H1 (cell line): ENCODE results near the gene CDC42EP4. TPM values are rescaled to one million over a fixed set of nuclear protein-coding genes. Genes with fewer than 3 reads are reported as not detected.

Experiments used
- CTCF ChIA-PET: fragments of 300-600 bp; sonication (Branson Sonifier 250); formaldehyde crosslinking; loops from one replicate; lab custom pipeline; 2021; ENCODE audit not compliant: partially characterized antibody; lab: Charles Lee
- POLR2A ChIA-PET: fragments of 300-600 bp; sonication (Branson Sonifier 250); formaldehyde crosslinking; loops from one replicate; lab custom pipeline; 2021; ENCODE audit warnings: inconsistent platforms; ENCODE audit not compliant: partially characterized antibody; lab: Charles Lee
- DNase-seq, 2 experiments: peaks; one replicate each; pipeline versions ENCODE4 v3.0.0 to v3.0.0-alpha.2; 2010 to 2022; ENCODE audit warnings: low spot score in 2 of 2, low read depth in 1 of 2, mixed read lengths in 1 of 2
- FAIRE-seq: peaks from 2 replicates; lab custom pipeline; 2011; peaks lifted over from hg19 to GRCh38; lab: Jason Lieb, UNC
- H2AFZ ChIP-seq: 2 replicates; pipeline ENCODE4 v1.8.1; 2012; ENCODE audit warnings: low read length, inconsistent platforms
- H2AK5ac ChIP-seq: 2 replicates; pipeline ENCODE4 v1.6.1; 2013; ENCODE audit warnings: low read depth, low read length
- H2BK120ac ChIP-seq: replicated peaks from 2 replicates; pipeline ENCODE3; 2013; ENCODE audit warnings: low read depth, low read length, inconsistent platforms
- H2BK12ac ChIP-seq: 2 replicates; pipeline ENCODE4 v1.6.1; 2013; ENCODE audit warnings: low read depth, low read length
- H2BK15ac ChIP-seq: 2 replicates; pipeline ENCODE4 v1.6.1; 2013; ENCODE audit warnings: low read length
- H2BK20ac ChIP-seq: 2 replicates; pipeline ENCODE4 v1.6.1; 2013; ENCODE audit warnings: low read length
- H2BK5ac ChIP-seq: 2 replicates; pipeline ENCODE4 v1.6.1; 2013; ENCODE audit warnings: low read depth, low read length
- H3K14ac ChIP-seq: 2 replicates; pipeline ENCODE4 v1.6.1; 2013; ENCODE audit warnings: inconsistent platforms; ENCODE audit not compliant: insufficient read length
- H3K18ac ChIP-seq: 2 replicates; pipeline ENCODE4 v1.6.1; 2013; ENCODE audit warnings: low read length; ENCODE audit errors: extremely low read depth
- H3K23ac ChIP-seq: 2 replicates; pipeline ENCODE4 v1.6.1; 2013; ENCODE audit warnings: inconsistent platforms; ENCODE audit not compliant: insufficient read length
- H3K23me2 ChIP-seq: 2 replicates; pipeline ENCODE4 v1.6.1; 2013; ENCODE audit warnings: low read depth, low read length
- H3K27ac ChIP-seq: 2 replicates; pipeline ENCODE4 v1.6.1; 2011; ENCODE audit warnings: low read depth, low read length, inconsistent platforms
- H3K27me3 ChIP-seq, 4 experiments: replicated peaks in 1 of 4; 1 replicate in 1 of 4; 2 replicates in 3 of 4; pipeline versions ENCODE4 v1.6.1 to v1.8.1; 2011 to 2013; ENCODE audit warnings: low read length in 3 of 4, mild to moderate bottlenecking in 3 of 4, inconsistent platforms in 2 of 4, mixed read lengths in 2 of 4, moderate library complexity in 1 of 4; ENCODE audit not compliant: control insufficient read depth in 3 of 4, insufficient read depth in 3 of 4; ENCODE audit errors: extremely low read depth in 1 of 4
- H3K36me3 ChIP-seq, 4 experiments: 2 replicates each; pipeline versions ENCODE4 v1.6.1 to v1.8.1; 2011 to 2013; ENCODE audit warnings: mild to moderate bottlenecking in 4 of 4, low read length in 3 of 4, moderate library complexity in 2 of 4, control low read depth in 1 of 4, inconsistent platforms in 1 of 4; ENCODE audit not compliant: insufficient read depth in 4 of 4, control insufficient read depth in 2 of 4
- H3K4ac ChIP-seq: replicated peaks from 2 replicates; pipeline ENCODE3; 2013; ENCODE audit warnings: low read length, low read depth, mixed read lengths, inconsistent platforms; ENCODE audit not compliant: insufficient read length
- H3K4me1 ChIP-seq, 4 experiments: replicated peaks in 1 of 4; 1 replicate in 1 of 4; 2 replicates in 3 of 4; pipeline versions ENCODE4 v1.6.1 to v1.8.1; 2011 to 2013; ENCODE audit warnings: low read length in 3 of 4, inconsistent platforms in 2 of 4, mixed read lengths in 1 of 4; ENCODE audit not compliant: insufficient read depth in 4 of 4, control insufficient read depth in 3 of 4
- H3K4me2 ChIP-seq, 2 experiments: 2 replicates each; pipeline versions ENCODE4 v1.6.1 to v1.8.1; 2011 to 2013; ENCODE audit warnings: low read depth in 2 of 2, low read length in 2 of 2, control low read depth in 1 of 2, inconsistent platforms in 1 of 2, mild to moderate bottlenecking in 1 of 2; ENCODE audit not compliant: insufficient read depth in 1 of 2
- H3K4me3 ChIP-seq, 4 experiments: fragments of 200-600, 300-600 bp in 1 of 4; sonication (generic), shearing (Covaris generic), sonication (Bioruptor Twin) in 1 of 4; 2 replicates each; pipeline versions ENCODE4 v1.5.1 to v1.8.1; 2011 to 2016; ENCODE audit warnings: low read length in 4 of 4, low read depth in 3 of 4, control low read depth in 2 of 4, inconsistent platforms in 2 of 4, mild to moderate bottlenecking in 2 of 4, mixed read lengths in 1 of 4, moderate library complexity in 1 of 4; ENCODE audit not compliant: insufficient read depth in 2 of 4; ENCODE audit errors: extremely low read depth in 1 of 4
- H3K56ac ChIP-seq: replicated peaks from 2 replicates; pipeline ENCODE3; 2013; ENCODE audit warnings: low read depth, mild to moderate bottlenecking, mixed read lengths, low read length, inconsistent platforms; ENCODE audit not compliant: insufficient read length
- H3K79me1 ChIP-seq: 2 replicates; pipeline ENCODE4 v1.6.1; 2013; ENCODE audit warnings: low read depth, low read length, control low read depth
- H3K79me2 ChIP-seq, 2 experiments: 2 replicates each; pipeline versions ENCODE4 v1.6.1 to v1.8.1; 2012 to 2013; ENCODE audit warnings: low read length in 2 of 2, mild to moderate bottlenecking in 2 of 2, inconsistent platforms in 1 of 2; ENCODE audit not compliant: insufficient read depth in 2 of 2, control insufficient read depth in 1 of 2
- H3K9ac ChIP-seq, 4 experiments: replicated peaks in 1 of 4; 1 replicate in 1 of 4; 2 replicates in 3 of 4; pipeline versions ENCODE4 v1.6.1 to v1.8.1; 2011 to 2013; ENCODE audit warnings: low read depth in 3 of 4, low read length in 3 of 4, control low read depth in 2 of 4, mild to moderate bottlenecking in 2 of 4, moderate library complexity in 2 of 4, inconsistent platforms in 1 of 4; ENCODE audit errors: extremely low read depth in 1 of 4
- H3K9me3 ChIP-seq, 2 experiments: 2 replicates each; pipeline versions ENCODE4 v1.6.1 to v1.8.1; 2012 to 2013; ENCODE audit warnings: mild to moderate bottlenecking in 2 of 2, moderate library complexity in 2 of 2, control low read depth in 1 of 2, inconsistent platforms in 1 of 2, low read depth in 1 of 2, low read length in 1 of 2, mixed read lengths in 1 of 2; ENCODE audit not compliant: insufficient read depth in 2 of 2
- H4K20me1 ChIP-seq, 2 experiments: replicated peaks in 1 of 2; 2 replicates each; pipeline versions ENCODE3 to v1.8.1; 2011 to 2013; ENCODE audit warnings: inconsistent platforms in 2 of 2, low read length in 2 of 2, mild to moderate bottlenecking in 1 of 2; ENCODE audit not compliant: insufficient read depth in 2 of 2, control insufficient read depth in 1 of 2
- H4K5ac ChIP-seq: 2 replicates; pipeline ENCODE4 v1.6.1; 2013; ENCODE audit warnings: low read length, low read depth, mixed read lengths, inconsistent platforms; ENCODE audit not compliant: insufficient read length
- H4K8ac ChIP-seq: 2 replicates; pipeline ENCODE4 v1.8.0; 2013; ENCODE audit warnings: mild to moderate bottlenecking, moderate library complexity, low read length, inconsistent platforms; ENCODE audit not compliant: insufficient read depth; ENCODE audit errors: extremely low read depth
- H4K91ac ChIP-seq: replicated peaks from 2 replicates; pipeline ENCODE3; 2013; ENCODE audit warnings: low read length, mixed read lengths, inconsistent platforms; ENCODE audit not compliant: insufficient read length
- BACH1 ChIP-seq: IDR thresholded peaks from 2 replicates; pipeline ENCODE4 v1.6.1; 2012; ENCODE audit warnings: low read length, improper control_type of control experiment
- BRCA1 ChIP-seq: IDR thresholded peaks from 2 replicates; pipeline ENCODE4 v1.6.1; 2012; ENCODE audit warnings: low read depth, low read length, improper control_type of control experiment
- CEBPB ChIP-seq: IDR thresholded peaks from 2 replicates; pipeline ENCODE4 v1.6.1; 2012; ENCODE audit warnings: low read depth, low read length
- CHD2 ChIP-seq: IDR thresholded peaks from 2 replicates; pipeline ENCODE4 v1.6.1; 2012; ENCODE audit warnings: low read length, improper control_type of control experiment
- FOSL1 ChIP-seq: IDR thresholded peaks from 2 replicates; pipeline ENCODE4 v1.6.1; 2011; ENCODE audit warnings: mild to moderate bottlenecking, low read depth, low read length, moderate library complexity; ENCODE audit not compliant: insufficient read depth
- KDM5A ChIP-seq: fragments of 200-600 bp; IDR thresholded peaks from 2 replicates; pipeline ENCODE4 v1.7.1; 2012; ENCODE audit warnings: mild to moderate bottlenecking, low read length, inconsistent platforms, mixed read lengths
- NRF1 ChIP-seq: IDR thresholded peaks from 2 replicates; pipeline ENCODE4 v1.6.1; 2011; ENCODE audit warnings: mild to moderate bottlenecking, low read depth, low read length, improper control_type of control experiment
- PHF8 ChIP-seq: fragments of 200-600 bp; sonication (generic); conservative IDR thresholded peaks from 2 replicates; pipeline ENCODE4 v1.7.1; 2012; ENCODE audit warnings: low read depth, mild to moderate bottlenecking, inconsistent platforms, low read length, moderate library complexity
- POLR2A ChIP-seq, 2 experiments: IDR thresholded peaks; 1 replicate in 1 of 2; 2 replicates in 1 of 2; pipeline ENCODE4 v1.6.1; 2011; ENCODE audit warnings: low read depth in 2 of 2, low read length in 2 of 2, mild to moderate bottlenecking in 2 of 2; ENCODE audit errors: control extremely low read depth in 1 of 2
- POU5F1 ChIP-seq: IDR thresholded peaks from 2 replicates; pipeline ENCODE4 v1.6.1; 2011; ENCODE audit warnings: low read depth, mild to moderate bottlenecking, low read length, moderate library complexity
- SUZ12 ChIP-seq: fragments of 200-600 bp; sonication (generic); IDR thresholded peaks from 2 replicates; pipeline ENCODE4 v1.6.1; 2012; ENCODE audit warnings: mild to moderate bottlenecking, inconsistent platforms, low read length, moderate library complexity, mixed read lengths
- TAF7 ChIP-seq: optimal IDR thresholded peaks from 2 replicates; pipeline ENCODE3; 2011; ENCODE audit warnings: low read depth, mild to moderate bottlenecking, inconsistent platforms, low read length, moderate library complexity, borderline replicate concordance
- YY1 ChIP-seq: IDR thresholded peaks from 2 replicates; pipeline ENCODE4 v1.6.1; 2011; ENCODE audit warnings: low read depth, mild to moderate bottlenecking, low read length
- ZNF274 ChIP-seq: IDR thresholded peaks from 2 replicates; pipeline ENCODE4 v1.7.0; 2012; ENCODE audit warnings: low read length, borderline replicate concordance; ENCODE audit errors: extremely low read depth
- WGBS, 2 experiments: shearing (Covaris generic) in 1 of 2; methylation state at CpG; one replicate each; pipeline versions ENCODE4 v1.1.6 to v1.1.7; 2013 to 2015; ENCODE audit warnings: low lambda C conversion rate in 2 of 2, mixed read lengths in 2 of 2, inconsistent platforms in 1 of 2, low coverage in 1 of 2, missing lambda C conversion rate in 1 of 2; ENCODE audit not compliant: insufficient replicate concordance in 2 of 2, insufficient coverage in 1 of 2, insufficient read length in 1 of 2; ENCODE audit errors: extremely low coverage in 1 of 2, missing lambda C conversion rate in 1 of 2; 5-methylcytosine and 5-hydroxymethylcytosine counted together
- polyA plus RNA-seq, 7 experiments: library from polyadenylated mRNA; depleted of rRNA in 3 of 7; stranded (reverse) in 5 of 7; unstranded in 2 of 7; fragments of >200 nt in 5 of 7; fragments of 200-250 nt in 2 of 7; gene quantifications; 1 replicate in 5 of 7; 2 replicates in 1 of 7; 4 replicates in 1 of 7; pipeline versions ENCODE4 v1.2.1 to v1.2.3, GENCODE V29; 2011 to 2013; ENCODE audit warnings: missing spikeins in 2 of 7, mixed read lengths in 2 of 7
- total RNA-seq: library from RNA; stranded (reverse); fragmentation: NEBNext Ultra II Directional; extraction: Animal tissue kit (Norgen Biotek cat#: 25700); gene quantifications from 2 replicates; pipeline ENCODE4 v1.2.1, GENCODE V29; 2021
- TF ChIP-seq, protein P1 (sequence below): IDR thresholded peaks from 2 replicates; pipeline ENCODE4 v1.6.1; 2011; ENCODE audit warnings: low read length, improper control_type of control experiment

CDC42EP4 gene
- total and polyA plus RNA-seq, 2 of the 8 experiments (the other 6 are each of a cell fraction or from before 2014, with no cell fraction given) = 8.8 to 12.6 TPM

DNA sequence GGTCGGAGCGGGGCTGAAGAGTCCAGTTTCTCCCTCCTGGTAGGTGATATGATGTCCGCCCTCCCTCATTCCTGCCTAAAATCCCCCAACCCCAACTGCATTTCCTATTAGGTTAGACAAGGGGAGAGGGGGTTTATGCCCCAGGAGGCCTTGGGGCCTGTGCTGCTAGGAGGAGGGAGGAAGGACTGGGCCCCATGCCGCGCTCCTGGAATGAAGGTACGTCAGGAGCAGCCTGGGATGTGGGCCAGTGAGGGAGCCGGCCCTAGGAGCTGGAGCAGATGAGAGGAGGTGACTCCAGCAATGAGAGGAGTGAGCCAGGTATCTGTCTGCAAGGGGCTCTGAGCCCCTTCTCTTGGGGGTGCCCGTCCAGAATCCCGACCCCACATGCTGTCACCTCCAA, 46.9 kb upstream of the CDC42EP4 start:
- Histone ChIP-seq H3K9me3 (no peaks in the 10 kb centered on the region), H4K5ac (no peak overlapping the region), H2AK5ac (no peak overlapping the region), H2AFZ (no peak overlapping the region), H4K91ac (no peak overlapping the region), H3K18ac (no peak overlapping the region), H3K36me3 (no peaks in the 10 kb centered on the region), H3K56ac (no peak overlapping the region), H3K4ac (no peak overlapping the region), H3K23me2 (peaks cover 2% of the 10 kb centered on the region; the same call in 1 of the 2 replicates), H3K4me2 (no peak overlapping the region), H2BK15ac (no peak overlapping the region), H3K23ac (no peak overlapping the region), H3K9ac (no peak overlapping the region), H3K14ac (no peak overlapping the region), H2BK20ac (no peak overlapping the region), H3K27ac (no peak overlapping the region), H3K4me1 (peaks cover 4 to 28% (median 24%) of the 10 kb centered on the region in 4 experiments), H3K4me3 (no peak overlapping the region), H3K27me3 (no peaks in the 10 kb centered on the region), H2BK12ac (peak overlapping the region; percentile 75; the same call in 1 of the 2 replicates), H2BK120ac (no peak overlapping the region), H4K20me1 (no peaks in the 10 kb centered on the region), H3K79me1 (no peaks in the 10 kb centered on the region), H3K79me2 (no peaks in the 10 kb centered on the region), H2BK5ac (no peak overlapping the region), H4K8ac (no peak overlapping the region)
- FAIRE-seq = no peak
- ChIA-PET CTCF (interaction anchor here (0.8 to 16.5 kb wide), 5 partner anchors 11 to 104 kb away, joined by 3 to 439 read pairs (median 18); partner anchors contain the start of genes CDC42EP4 and CPSF4L), POLR2A (no interaction called here)
- no peak for DNase-seq
- 87% methylated on average over 9 of the region's 9 CpGs; no CpG with 5 or more reads in 1 of the 2 experiments for WGBS, 2 experiments
- no peak for TF ChIP-seq TAF7
- TF ChIP-seq YY1 = no peak
- no peak for TF ChIP-seq POU5F1
- TF ChIP-seq BACH1 = no peak
- no peak for TF ChIP-seq FOSL1
- no peak for TF ChIP-seq KDM5A
- no peak for TF ChIP-seq CHD2
- TF ChIP-seq, protein P1, sequence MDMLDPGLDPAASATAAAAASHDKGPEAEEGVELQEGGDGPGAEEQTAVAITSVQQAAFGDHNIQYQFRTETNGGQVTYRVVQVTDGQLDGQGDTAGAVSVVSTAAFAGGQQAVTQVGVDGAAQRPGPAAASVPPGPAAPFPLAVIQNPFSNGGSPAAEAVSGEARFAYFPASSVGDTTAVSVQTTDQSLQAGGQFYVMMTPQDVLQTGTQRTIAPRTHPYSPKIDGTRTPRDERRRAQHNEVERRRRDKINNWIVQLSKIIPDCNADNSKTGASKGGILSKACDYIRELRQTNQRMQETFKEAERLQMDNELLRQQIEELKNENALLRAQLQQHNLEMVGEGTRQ = no peak
- TF ChIP-seq SUZ12 = no peak
- no peak for TF ChIP-seq ZNF274
- no peak for TF ChIP-seq NRF1
- no peak for TF ChIP-seq CEBPB
- no peak for TF ChIP-seq BRCA1
- no peak for TF ChIP-seq PHF8
- TF ChIP-seq POLR2A (IDR thresholded peaks at IDR 0.05; ENCODE audit: control extremely low read depth in 1 of 2, low read depth in 2 of 2, low read length in 2 of 2) = no peak
